RWPE1 (cell line): ENCODE data around the gene C3orf33.

Experiments
- CTCF ChIA-PET: fragments of 350-600 bp; sonication (Branson Sonifier 250); formaldehyde crosslinking; extraction: SDS; loops from one replicate; lab custom pipeline; 2021; lab: Yijun Ruan, JAX
- POLR2A ChIA-PET: fragments of 400-600 bp; formaldehyde crosslinking; extraction: SDS; loops from one replicate; lab custom pipeline; 2020; ENCODE audit warnings: antibody characterized with exemption; ENCODE audit not compliant: low non-redundant PET; lab: Yijun Ruan, JAX
- DNase-seq: peaks from one replicate; pipeline ENCODE4 v3.0.0; 2012; ENCODE audit warnings: low spot score
- H3K27ac ChIP-seq: fragments of 450-650 bp; 2 replicates; pipeline ENCODE4 v1.5.1; 2017
- TF ChIP-seq, protein P1 (sequence below): fragments of 450-650 bp; conservative IDR thresholded peaks from 2 replicates; pipeline ENCODE4 v1.5.1; 2017; ENCODE audit warnings: low read depth, mild to moderate bottlenecking

Gene C3orf33

DNA sequence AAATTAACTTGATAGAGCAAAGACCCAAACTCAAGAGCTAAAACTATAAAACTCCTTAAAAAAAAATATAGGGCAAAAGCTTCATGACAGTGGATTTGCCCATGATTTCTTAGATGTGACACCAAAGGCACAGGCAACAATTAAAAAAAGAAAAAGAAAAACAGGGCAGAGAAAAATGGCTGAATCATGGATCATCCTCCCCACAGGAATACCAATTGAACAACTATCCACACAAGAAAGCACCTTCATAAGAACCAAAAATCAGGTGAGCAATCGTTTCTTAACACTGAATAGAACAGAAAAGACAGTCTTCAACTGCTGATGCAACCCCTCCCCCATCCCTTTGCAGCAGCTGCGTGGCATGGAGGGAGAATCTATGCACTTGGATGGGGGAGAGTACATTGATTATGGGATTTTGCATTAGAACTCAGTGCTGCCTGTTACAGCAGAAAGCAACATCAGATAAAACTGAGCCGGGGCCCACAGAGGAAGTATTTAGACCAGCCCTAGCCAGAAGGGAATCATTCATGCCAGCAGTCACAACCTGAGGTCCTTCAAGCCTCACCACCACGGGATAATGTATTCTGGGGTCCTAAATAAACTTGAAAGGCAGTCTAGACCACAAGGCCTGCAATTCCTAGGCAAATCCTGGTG lies 15.7 kb downstream of the C3orf33 start:
- no peak overlapping the region for H3K27ac ChIP-seq
- TF ChIP-seq, protein P1, sequence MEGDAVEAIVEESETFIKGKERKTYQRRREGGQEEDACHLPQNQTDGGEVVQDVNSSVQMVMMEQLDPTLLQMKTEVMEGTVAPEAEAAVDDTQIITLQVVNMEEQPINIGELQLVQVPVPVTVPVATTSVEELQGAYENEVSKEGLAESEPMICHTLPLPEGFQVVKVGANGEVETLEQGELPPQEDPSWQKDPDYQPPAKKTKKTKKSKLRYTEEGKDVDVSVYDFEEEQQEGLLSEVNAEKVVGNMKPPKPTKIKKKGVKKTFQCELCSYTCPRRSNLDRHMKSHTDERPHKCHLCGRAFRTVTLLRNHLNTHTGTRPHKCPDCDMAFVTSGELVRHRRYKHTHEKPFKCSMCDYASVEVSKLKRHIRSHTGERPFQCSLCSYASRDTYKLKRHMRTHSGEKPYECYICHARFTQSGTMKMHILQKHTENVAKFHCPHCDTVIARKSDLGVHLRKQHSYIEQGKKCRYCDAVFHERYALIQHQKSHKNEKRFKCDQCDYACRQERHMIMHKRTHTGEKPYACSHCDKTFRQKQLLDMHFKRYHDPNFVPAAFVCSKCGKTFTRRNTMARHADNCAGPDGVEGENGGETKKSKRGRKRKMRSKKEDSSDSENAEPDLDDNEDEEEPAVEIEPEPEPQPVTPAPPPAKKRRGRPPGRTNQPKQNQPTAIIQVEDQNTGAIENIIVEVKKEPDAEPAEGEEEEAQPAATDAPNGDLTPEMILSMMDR: no peak
- ChIA-PET POLR2A (interaction anchor here (0.5 to 0.6 kb wide), 2 partner anchors 15 to 98 kb away, joined by 3 read pairs; no protein-coding TSS in a partner anchor), CTCF (interaction anchor here (0.6 to 1.0 kb wide), 2 partner anchors 15 to 82 kb away, joined by 3 to 4 read pairs; partner anchors contain the start of gene C3orf33)
- DNase-seq: no peak

DNA sequence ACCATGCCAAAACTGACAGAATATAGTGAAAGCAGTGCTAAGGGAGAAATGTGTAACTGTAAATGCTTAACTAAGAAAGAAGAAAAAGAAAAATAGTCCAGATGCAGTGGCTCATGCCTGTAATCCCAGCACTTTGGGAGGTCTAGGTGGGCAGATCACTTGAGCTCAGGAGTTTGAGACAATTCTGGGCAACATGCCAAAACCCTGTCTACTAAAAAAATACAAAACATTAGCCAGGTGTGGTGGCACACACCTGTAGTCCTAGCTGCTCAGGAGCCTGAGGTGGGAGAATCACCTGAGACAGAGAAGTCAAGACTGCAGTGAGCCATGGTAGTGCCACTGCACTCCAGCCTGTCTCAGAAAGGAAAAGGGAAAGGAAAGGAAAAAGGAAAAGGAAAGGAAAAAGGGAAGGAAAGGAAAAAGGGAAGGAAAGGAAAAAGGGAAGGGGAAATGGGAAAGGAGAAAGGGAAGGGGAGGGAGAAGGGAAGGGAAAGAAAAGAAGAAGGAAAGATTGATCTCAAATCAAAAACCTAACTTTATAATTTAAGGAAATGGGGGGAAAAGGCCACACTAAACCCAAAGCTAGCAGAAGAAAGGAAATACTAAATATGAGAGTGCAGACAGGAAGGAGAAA lies 20.3 kb downstream of the C3orf33 start:
- ChIA-PET POLR2A (no interaction called here), CTCF (no interaction called here)
- DNase-seq: no peak
- H3K27ac ChIP-seq: no peak overlapping the region
- TF ChIP-seq, protein P1: no peak

DNA sequence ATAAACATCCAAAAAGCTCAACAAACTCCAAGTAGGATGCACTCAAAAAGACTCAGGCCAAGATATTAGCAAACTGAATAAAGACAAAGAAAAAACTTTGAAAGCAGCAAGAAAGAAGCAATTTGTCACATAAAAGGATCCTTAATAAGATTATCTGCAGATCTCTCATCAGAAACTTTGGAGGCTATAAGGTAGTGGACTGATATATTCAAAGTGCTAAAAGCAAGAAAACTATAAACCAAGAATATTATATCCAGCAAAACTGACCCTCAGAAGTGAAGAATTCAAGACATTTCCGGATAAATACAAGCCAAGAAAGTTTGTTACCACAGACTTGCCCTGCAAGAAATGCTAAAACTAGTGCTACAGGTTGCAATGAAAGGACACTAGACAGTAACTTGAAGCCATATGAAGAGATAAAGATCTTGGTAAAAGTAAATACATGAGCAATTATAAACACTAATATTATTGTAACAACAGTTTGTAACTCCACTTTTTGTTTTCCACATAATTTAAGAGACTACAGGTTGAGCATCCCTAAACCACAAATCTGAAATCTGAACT lies 23.6 kb downstream of the C3orf33 start:
- TF ChIP-seq, protein P1: no peak
- ChIA-PET CTCF (no interaction called here), POLR2A (no interaction called here)
- DNase-seq: no peak
- H3K27ac ChIP-seq: no peak overlapping the region

DNA sequence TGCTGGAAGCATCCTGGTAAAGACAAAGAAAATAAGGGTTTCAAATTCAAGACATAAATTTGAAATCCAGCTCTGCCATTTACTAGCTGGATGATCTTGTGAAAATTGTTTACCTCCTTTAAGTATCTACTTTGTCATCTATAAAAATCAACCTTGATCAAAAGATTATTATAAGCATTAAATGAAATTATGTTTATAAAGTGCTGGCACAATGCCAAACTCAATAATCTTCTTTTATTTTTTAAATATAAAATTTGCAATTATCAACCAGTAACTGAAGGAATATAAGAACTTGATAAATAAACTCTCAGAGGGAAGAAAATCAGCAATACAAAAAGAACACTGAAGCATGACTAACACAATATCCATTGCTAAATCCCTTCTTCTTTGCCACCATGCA lies 25.8 kb downstream of the C3orf33 start:
- H3K27ac ChIP-seq: no peak overlapping the region
- ChIA-PET POLR2A (no interaction called here), CTCF (no interaction called here)
- TF ChIP-seq, protein P1: no peak
- DNase-seq: no peak

DNA sequence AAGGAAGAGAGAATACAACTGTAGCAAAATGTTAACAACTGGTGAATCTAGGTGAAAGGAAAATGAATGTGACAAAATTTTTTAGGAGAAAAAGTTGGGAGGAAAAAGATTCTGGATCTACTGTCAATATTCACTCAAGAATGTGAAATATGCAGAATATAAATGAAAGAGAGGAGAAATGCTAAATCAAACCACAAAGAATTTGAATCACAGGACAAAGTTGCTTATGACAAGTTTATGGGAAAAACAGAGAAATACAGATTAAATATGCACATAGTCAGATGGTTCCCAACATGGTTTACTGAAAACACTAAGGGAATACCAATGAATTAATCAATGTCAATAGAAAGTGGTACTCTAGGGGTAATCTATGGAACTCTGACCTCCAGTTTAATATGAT lies 27.6 kb downstream of the C3orf33 start:
- CTCF ChIA-PET: no interaction called here
- DNase-seq: no peak
- H3K27ac ChIP-seq: no peak overlapping the region
- POLR2A ChIA-PET: no interaction called here
- TF ChIP-seq, protein P1: no peak

DNA sequence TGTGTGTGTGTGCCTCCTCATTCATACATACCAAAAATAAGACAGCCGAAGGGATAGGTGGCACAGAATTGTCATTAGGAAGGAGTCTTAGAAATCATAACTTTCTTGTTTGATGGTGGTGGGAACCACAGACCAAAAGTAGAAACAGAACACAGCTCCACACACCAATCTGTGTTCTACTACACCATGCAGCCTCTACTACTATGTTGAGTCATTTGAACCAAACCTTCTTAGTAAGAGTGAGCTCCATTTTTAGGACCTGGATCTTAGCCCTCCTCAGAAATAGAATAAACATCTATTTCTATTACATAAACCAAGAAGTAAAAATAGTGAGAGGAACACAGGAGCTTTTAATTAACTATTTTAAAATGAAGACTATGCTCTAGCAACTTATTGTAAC lies 33.3 kb downstream of the C3orf33 start:
- no peak for DNase-seq
- TF ChIP-seq, protein P1: no peak
- ChIA-PET CTCF (no interaction called here), POLR2A (interaction anchor here (0.7 kb wide), 1 partner anchor 499 kb away, joined by 3 read pairs; no protein-coding TSS in a partner anchor)
- no peak overlapping the region for H3K27ac ChIP-seq
